Panc1 (cell line): ENCODE results near the gene SLC45A1. TPM values are rescaled to one million over a fixed set of nuclear protein-coding genes. Genes with fewer than 3 reads are reported as not detected.

Source experiments
- ATAC-seq: fragments of 200-7000 bp; cut with Tn5 transposase; 2 replicates; pipeline ENCODE4 v1.9.1; 2020; ENCODE audit warnings: mild to moderate bottlenecking, moderate library complexity
- BruUV-seq: library from RNA; stranded (reverse); fragments of 400-500 nt; replicated peaks from 2 replicates; lab custom pipeline; 2021; lab: Mats Ljungman, UMichigan
- CTCF ChIA-PET: fragments of 300-600 bp; sonication (Branson Sonifier 250); formaldehyde crosslinking; loops from one replicate; lab custom pipeline; 2022; ENCODE audit warnings: antibody characterized with exemption; lab: Charles Lee
- POLR2A ChIA-PET: fragments of 300-600 bp; sonication (Branson Sonifier 250); formaldehyde crosslinking; loops from one replicate; lab custom pipeline; 2022; ENCODE audit warnings: antibody characterized with exemption; lab: Charles Lee
- DNase-seq: peaks from one replicate; pipeline ENCODE4 v3.0.0-alpha.2; 2010; ENCODE audit warnings: low read depth, low spot score
- H3K27ac ChIP-seq: 2 replicates; pipeline ENCODE4 v1.5.1; 2011; ENCODE audit warnings: mild to moderate bottlenecking, low read length, inconsistent platforms
- H3K27me3 ChIP-seq: fragments of 200-500 bp; sonication (Bioruptor generic); 2 replicates; pipeline ENCODE4 v1.6.0; 2014; ENCODE audit warnings: low read length, inconsistent platforms; ENCODE audit not compliant: control insufficient read depth, insufficient read depth
- H3K36me3 ChIP-seq: fragments of 200-500 bp; sonication (Bioruptor generic); 2 replicates; pipeline ENCODE4 v1.5.1; 2014; ENCODE audit warnings: inconsistent platforms, mild to moderate bottlenecking, low read length, moderate library complexity; ENCODE audit not compliant: control insufficient read depth, insufficient read depth
- H3K4me1 ChIP-seq: 2 replicates; pipeline ENCODE4 v1.5.1; 2011; ENCODE audit warnings: inconsistent platforms, mild to moderate bottlenecking, low read length, moderate library complexity; ENCODE audit not compliant: control insufficient read depth, insufficient read depth
- H3K4me3 ChIP-seq, 2 experiments: 2 replicates each; pipeline ENCODE4 v1.5.1; 2011 to 2012; ENCODE audit warnings: low read depth in 2 of 2, low read length in 2 of 2, mild to moderate bottlenecking in 2 of 2, inconsistent platforms in 1 of 2, moderate library complexity in 1 of 2
- H3K9me3 ChIP-seq: fragments of 200-500 bp; sonication (Bioruptor generic); 2 replicates; pipeline ENCODE4 v1.5.1; 2014; ENCODE audit warnings: low read depth, mild to moderate bottlenecking, inconsistent platforms, low read length, moderate library complexity; ENCODE audit not compliant: control insufficient read depth, insufficient read depth
- POLR2AphosphoS5 ChIP-seq: IDR thresholded peaks from 2 replicates; pipeline ENCODE4 v1.6.1; 2012; ENCODE audit warnings: mild to moderate bottlenecking, low read depth, low read length, moderate library complexity
- SIN3A ChIP-seq: IDR thresholded peaks from 2 replicates; pipeline ENCODE4 v1.6.1; 2012; ENCODE audit warnings: low read depth, mild to moderate bottlenecking, low read length, moderate library complexity, borderline replicate concordance; ENCODE audit not compliant: insufficient read depth
- TCF7L2 ChIP-seq: IDR thresholded peaks from 2 replicates; pipeline ENCODE4 v1.6.1; 2011; ENCODE audit warnings: mild to moderate bottlenecking, low read depth, low read length, inconsistent platforms
- in situ Hi-C: cut with HindIII; loops from 2 replicates; pipeline ENCODE4 v1.10.0; 2016; ENCODE audit warnings: low sequenced_read_pairs, low pct_unique_long_range_greater_than_20kb
- intact Hi-C: fragments of 100-400 bp; cut with micrococcal nuclease; formaldehyde crosslinking; loops from one replicate; pipeline ENCODE4 v1.10.0; 2022; ENCODE audit not compliant: unreplicated experiment
- total RNA-seq: library from RNA; stranded (reverse); gene quantifications from one replicate; pipeline ENCODE4 v1.2.1, GENCODE V29; 2021; ENCODE audit not compliant: unreplicated experiment
- TF ChIP-seq, protein P1 (sequence below), 2 experiments: IDR thresholded peaks; 2 replicates each; pipeline ENCODE4 v1.6.1; 2011 to 2012; ENCODE audit warnings: low read depth in 2 of 2, control low read depth in 1 of 2, low read length in 1 of 2, mild to moderate bottlenecking in 1 of 2, moderate library complexity in 1 of 2; ENCODE audit not compliant: insufficient read depth in 1 of 2
- TF ChIP-seq, protein P2 (sequence below): fragments of 450-650 bp; IDR thresholded peaks from 2 replicates; pipeline ENCODE4 v1.5.1; 2017; ENCODE audit warnings: mild to moderate bottlenecking

The SLC45A1 gene
- total RNA-seq, 1 experiment from 2014 or later = 11.3 TPM

DNA sequence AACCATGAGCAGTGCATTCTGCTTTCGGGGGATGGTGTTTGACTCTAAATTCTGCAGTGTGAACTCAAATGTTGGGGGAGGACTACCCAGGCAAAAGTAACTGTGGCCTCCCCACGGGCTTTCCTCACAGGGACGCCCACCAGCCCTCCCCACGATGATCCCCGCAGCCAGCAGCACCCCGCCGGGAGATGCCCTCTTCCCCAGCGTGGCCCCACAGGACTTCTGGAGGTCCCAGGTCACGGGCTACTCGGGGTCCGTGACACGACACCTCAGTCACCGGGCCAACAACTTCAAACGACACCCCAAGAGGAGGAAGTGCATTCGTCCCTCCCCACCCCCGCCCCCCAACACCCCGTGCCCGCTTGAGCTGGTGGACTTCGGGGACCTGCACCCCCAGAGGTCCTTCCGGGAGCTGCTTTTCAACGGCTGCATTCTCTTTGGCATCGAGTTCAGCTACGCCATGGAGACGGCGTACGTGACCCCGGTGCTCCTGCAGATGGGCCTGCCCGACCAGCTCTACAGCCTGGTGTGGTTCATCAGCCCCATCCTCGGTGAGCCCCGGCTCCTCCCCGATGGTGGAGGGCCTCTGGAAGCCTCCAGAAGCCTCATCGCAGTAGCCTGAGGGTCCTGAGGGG, 6.4 kb downstream of the SLC45A1 start:
- Histone ChIP-seq H3K27ac (peak overlapping the region; percentile 48; the same call in 1 of the 2 replicates), H3K36me3 (peaks cover 2% of the 10 kb centered on the region; the same call in 1 of the 2 replicates), H3K4me1 (no peaks in the 10 kb centered on the region), H3K27me3 (no peaks in the 10 kb centered on the region), H3K4me3 (no peak overlapping the region), H3K9me3 (no peaks in the 10 kb centered on the region)
- DNase-seq (no peak), ATAC-seq (no peak)
- BruUV-seq = no TSS peak
- in situ Hi-C loops (loop anchor here (25.0 kb wide), 1 partner anchor 237 kb away; no protein-coding TSS in a partner anchor), intact Hi-C loops (no loop called here)
- ChIA-PET CTCF (interaction anchor here (0.7 kb wide), 1 partner anchor 18 kb away, joined by 3 read pairs; no protein-coding TSS in a partner anchor), POLR2A (interaction anchor here (0.7 kb wide), 1 partner anchor 306 kb away, joined by 3 read pairs; no protein-coding TSS in a partner anchor)
- TF ChIP-seq POLR2AphosphoS5 = no peak
- TF ChIP-seq, protein P1, sequence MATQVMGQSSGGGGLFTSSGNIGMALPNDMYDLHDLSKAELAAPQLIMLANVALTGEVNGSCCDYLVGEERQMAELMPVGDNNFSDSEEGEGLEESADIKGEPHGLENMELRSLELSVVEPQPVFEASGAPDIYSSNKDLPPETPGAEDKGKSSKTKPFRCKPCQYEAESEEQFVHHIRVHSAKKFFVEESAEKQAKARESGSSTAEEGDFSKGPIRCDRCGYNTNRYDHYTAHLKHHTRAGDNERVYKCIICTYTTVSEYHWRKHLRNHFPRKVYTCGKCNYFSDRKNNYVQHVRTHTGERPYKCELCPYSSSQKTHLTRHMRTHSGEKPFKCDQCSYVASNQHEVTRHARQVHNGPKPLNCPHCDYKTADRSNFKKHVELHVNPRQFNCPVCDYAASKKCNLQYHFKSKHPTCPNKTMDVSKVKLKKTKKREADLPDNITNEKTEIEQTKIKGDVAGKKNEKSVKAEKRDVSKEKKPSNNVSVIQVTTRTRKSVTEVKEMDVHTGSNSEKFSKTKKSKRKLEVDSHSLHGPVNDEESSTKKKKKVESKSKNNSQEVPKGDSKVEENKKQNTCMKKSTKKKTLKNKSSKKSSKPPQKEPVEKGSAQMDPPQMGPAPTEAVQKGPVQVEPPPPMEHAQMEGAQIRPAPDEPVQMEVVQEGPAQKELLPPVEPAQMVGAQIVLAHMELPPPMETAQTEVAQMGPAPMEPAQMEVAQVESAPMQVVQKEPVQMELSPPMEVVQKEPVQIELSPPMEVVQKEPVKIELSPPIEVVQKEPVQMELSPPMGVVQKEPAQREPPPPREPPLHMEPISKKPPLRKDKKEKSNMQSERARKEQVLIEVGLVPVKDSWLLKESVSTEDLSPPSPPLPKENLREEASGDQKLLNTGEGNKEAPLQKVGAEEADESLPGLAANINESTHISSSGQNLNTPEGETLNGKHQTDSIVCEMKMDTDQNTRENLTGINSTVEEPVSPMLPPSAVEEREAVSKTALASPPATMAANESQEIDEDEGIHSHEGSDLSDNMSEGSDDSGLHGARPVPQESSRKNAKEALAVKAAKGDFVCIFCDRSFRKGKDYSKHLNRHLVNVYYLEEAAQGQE (IDR thresholded peaks at IDR 0.05; ENCODE audit: insufficient read depth in 1 of 2, low read depth in 2 of 2, low read length in 1 of 2) = no peak
- TF ChIP-seq, protein P2, sequence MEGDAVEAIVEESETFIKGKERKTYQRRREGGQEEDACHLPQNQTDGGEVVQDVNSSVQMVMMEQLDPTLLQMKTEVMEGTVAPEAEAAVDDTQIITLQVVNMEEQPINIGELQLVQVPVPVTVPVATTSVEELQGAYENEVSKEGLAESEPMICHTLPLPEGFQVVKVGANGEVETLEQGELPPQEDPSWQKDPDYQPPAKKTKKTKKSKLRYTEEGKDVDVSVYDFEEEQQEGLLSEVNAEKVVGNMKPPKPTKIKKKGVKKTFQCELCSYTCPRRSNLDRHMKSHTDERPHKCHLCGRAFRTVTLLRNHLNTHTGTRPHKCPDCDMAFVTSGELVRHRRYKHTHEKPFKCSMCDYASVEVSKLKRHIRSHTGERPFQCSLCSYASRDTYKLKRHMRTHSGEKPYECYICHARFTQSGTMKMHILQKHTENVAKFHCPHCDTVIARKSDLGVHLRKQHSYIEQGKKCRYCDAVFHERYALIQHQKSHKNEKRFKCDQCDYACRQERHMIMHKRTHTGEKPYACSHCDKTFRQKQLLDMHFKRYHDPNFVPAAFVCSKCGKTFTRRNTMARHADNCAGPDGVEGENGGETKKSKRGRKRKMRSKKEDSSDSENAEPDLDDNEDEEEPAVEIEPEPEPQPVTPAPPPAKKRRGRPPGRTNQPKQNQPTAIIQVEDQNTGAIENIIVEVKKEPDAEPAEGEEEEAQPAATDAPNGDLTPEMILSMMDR = no peak
- TF ChIP-seq SIN3A = no peak
- TF ChIP-seq TCF7L2 = no peak

DNA sequence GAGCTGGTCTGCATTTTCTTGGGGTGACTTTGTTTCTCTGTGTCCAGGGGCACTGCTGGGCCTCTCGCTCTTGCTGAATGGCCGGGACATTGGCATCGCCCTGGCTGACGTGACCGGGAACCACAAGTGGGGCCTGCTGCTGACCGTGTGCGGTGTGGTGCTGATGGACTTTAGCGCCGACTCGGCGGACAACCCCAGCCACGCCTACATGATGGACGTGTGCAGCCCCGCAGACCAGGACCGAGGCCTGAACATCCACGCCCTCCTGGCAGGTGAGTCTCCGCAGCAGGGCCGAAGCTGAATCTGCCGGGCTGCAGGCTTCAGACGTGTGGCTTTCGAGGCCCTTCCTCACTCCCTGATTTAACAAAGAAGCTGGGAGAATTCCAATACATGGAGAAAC, 7.9 kb downstream of the SLC45A1 start:
- no peaks in the 10 kb centered on the region for H3K27me3 ChIP-seq
- BruUV-seq = no TSS peak
- CTCF ChIA-PET = no interaction called here
- TF ChIP-seq, protein P1 (IDR thresholded peaks at IDR 0.05; ENCODE audit: insufficient read depth in 1 of 2, low read depth in 2 of 2, low read length in 1 of 2) = no peak
- no peak for TF ChIP-seq POLR2AphosphoS5
- TF ChIP-seq, protein P2 = no peak
- no peak for TF ChIP-seq TCF7L2
- no peak for TF ChIP-seq SIN3A
- H3K4me1 ChIP-seq = no peaks in the 10 kb centered on the region
- DNase-seq = no peak
- intact Hi-C loops = no loop called here
- ATAC-seq = no peak
- H3K36me3 ChIP-seq = peaks cover 2% of the 10 kb centered on the region; the same call in 1 of the 2 replicates
- no peak overlapping the region for H3K4me3 ChIP-seq
- H3K27ac ChIP-seq = no peak overlapping the region
- in situ Hi-C loops = no loop called here
- POLR2A ChIA-PET = no interaction called here
- H3K9me3 ChIP-seq = no peaks in the 10 kb centered on the region
